Trophoblast cell (in vitro differentiated cells and primary cell): Measurements from ENCODE around the gene PPFIBP2.

Source experiments
- DNase-seq, 2 donors: peaks; one replicate each; pipeline ENCODE4 v3.0.0-alpha.2; 2016
- H2AFZ ChIP-seq: 2 replicates; pipeline ENCODE4 v1.6.1; 2013; ENCODE audit warnings: low read length, moderate library complexity, mild to moderate bottlenecking; ENCODE audit not compliant: insufficient read depth, poor library complexity
- H2AK5ac ChIP-seq: 2 replicates; pipeline ENCODE4 v1.6.1; 2013; ENCODE audit warnings: mild to moderate bottlenecking, low read length
- H2BK120ac ChIP-seq: 2 replicates; pipeline ENCODE4 v1.6.1; 2013; ENCODE audit warnings: low read length, mild to moderate bottlenecking, moderate library complexity; ENCODE audit not compliant: insufficient read depth, poor library complexity
- H2BK12ac ChIP-seq: 2 replicates; pipeline ENCODE4 v1.6.1; 2013; ENCODE audit warnings: mild to moderate bottlenecking, low read length, moderate library complexity
- H2BK5ac ChIP-seq: 2 replicates; pipeline ENCODE4 v1.6.1; 2013; ENCODE audit warnings: low read length, low read depth, moderate library complexity, mild to moderate bottlenecking; ENCODE audit not compliant: poor library complexity
- H3K14ac ChIP-seq: 2 replicates; pipeline ENCODE4 v1.6.1; 2013; ENCODE audit warnings: mild to moderate bottlenecking, low read length
- H3K18ac ChIP-seq: 2 replicates; pipeline ENCODE4 v1.6.1; 2013; ENCODE audit warnings: mild to moderate bottlenecking, low read length
- H3K23ac ChIP-seq: 2 replicates; pipeline ENCODE4 v1.6.1; 2013; ENCODE audit warnings: low read length
- H3K27ac ChIP-seq: 2 replicates; pipeline ENCODE4 v1.5.1; 2013; ENCODE audit warnings: low read depth, mild to moderate bottlenecking, inconsistent platforms, low read length, moderate library complexity
- H3K27me3 ChIP-seq: 2 replicates; pipeline ENCODE4 v1.6.1; 2013; ENCODE audit warnings: inconsistent platforms, mild to moderate bottlenecking, low read length, moderate library complexity; ENCODE audit not compliant: insufficient read depth
- H3K36me3 ChIP-seq, 2 experiments: 1 replicate in 1 of 2; 2 replicates in 1 of 2; pipeline ENCODE4 v1.6.1; 2013; ENCODE audit warnings: low read length in 2 of 2, mild to moderate bottlenecking in 2 of 2, moderate library complexity in 1 of 2; ENCODE audit not compliant: insufficient read depth in 2 of 2, control insufficient read depth in 1 of 2
- H3K4ac ChIP-seq: 2 replicates; pipeline ENCODE4 v1.6.1; 2013; ENCODE audit warnings: low read depth, mild to moderate bottlenecking, low read length, moderate library complexity
- H3K4me1 ChIP-seq, 2 experiments: 1 replicate in 1 of 2; 2 replicates in 1 of 2; pipeline ENCODE4 v1.6.1; 2013; ENCODE audit warnings: low read length in 2 of 2, mild to moderate bottlenecking in 2 of 2, moderate library complexity in 1 of 2; ENCODE audit not compliant: insufficient read depth in 2 of 2, control insufficient read depth in 1 of 2
- H3K4me2 ChIP-seq: 2 replicates; pipeline ENCODE4 v1.6.1; 2013; ENCODE audit warnings: inconsistent platforms, mild to moderate bottlenecking, low read length, moderate library complexity
- H3K4me3 ChIP-seq: 2 replicates; pipeline ENCODE4 v1.5.1; 2013; ENCODE audit warnings: mild to moderate bottlenecking, low read depth, low read length, inconsistent platforms
- H3K79me1 ChIP-seq: one replicate; pipeline ENCODE4 v1.6.1; 2013; ENCODE audit warnings: low read length
- H3K79me2 ChIP-seq: 2 replicates; pipeline ENCODE4 v1.6.1; 2013; ENCODE audit warnings: low read length, mild to moderate bottlenecking; ENCODE audit not compliant: control insufficient read depth, insufficient read depth, poor library complexity
- H3K9ac ChIP-seq: 2 replicates; pipeline ENCODE4 v1.6.1; 2013; ENCODE audit warnings: mild to moderate bottlenecking, low read length
- H3K9me3 ChIP-seq: 2 replicates; pipeline ENCODE4 v1.6.1; 2013; ENCODE audit warnings: low read depth, mild to moderate bottlenecking, control low read depth, inconsistent platforms, low read length; ENCODE audit not compliant: insufficient read depth
- H4K12ac ChIP-seq: 2 replicates; pipeline ENCODE4 v1.6.1; 2013; ENCODE audit warnings: low read depth, mild to moderate bottlenecking, low read length, moderate library complexity
- H4K8ac ChIP-seq: 2 replicates; pipeline ENCODE4 v1.6.1; 2013; ENCODE audit warnings: low read depth, mild to moderate bottlenecking, low read length, moderate library complexity
- H4K91ac ChIP-seq: one replicate; pipeline ENCODE4 v1.6.1; 2013; ENCODE audit warnings: low read depth, mild to moderate bottlenecking, low read length, moderate library complexity
- WGBS: extraction: QIAGEN DNeasy Blood & Tissue Kit; methylation state at CpG from one replicate; pipeline ENCODE4 v1.1.7; 2013; ENCODE audit warnings: missing lambda C conversion rate; ENCODE audit not compliant: insufficient read length, insufficient coverage; ENCODE audit errors: extremely low coverage; 5-methylcytosine and 5-hydroxymethylcytosine counted together

Gene PPFIBP2

DNA sequence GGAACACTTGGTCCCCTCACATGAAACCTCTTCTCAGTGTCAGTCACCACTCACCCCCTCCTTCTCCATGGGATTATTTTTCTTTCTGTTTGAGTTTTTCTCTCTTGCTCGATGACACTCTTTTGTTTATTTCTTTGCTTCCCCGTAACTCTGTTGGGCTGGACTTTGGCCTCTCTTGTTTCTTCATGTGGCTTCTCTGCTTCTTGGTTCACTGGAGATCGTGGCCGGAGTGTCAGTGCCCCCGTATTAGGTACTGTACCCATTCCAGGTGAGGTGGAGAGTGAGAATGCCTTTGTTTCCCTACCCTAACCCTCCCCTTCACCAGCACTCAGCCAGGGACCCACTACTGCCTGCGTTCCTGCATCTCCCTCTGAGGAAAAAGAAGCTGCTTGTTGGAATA, 127.0 kb downstream of the PPFIBP2 start:
- Histone ChIP-seq H3K9ac (no peak overlapping the region), H3K18ac (no peak overlapping the region), H4K91ac (no peak overlapping the region), H3K4me2 (no peak overlapping the region), H3K4ac (no peak overlapping the region), H4K12ac (no peak overlapping the region), H2BK120ac (no peak overlapping the region), H3K23ac (no peak overlapping the region), H3K14ac (no peak overlapping the region), H2BK12ac (no peak overlapping the region), H3K9me3 (no peaks in the 10 kb centered on the region), H3K79me2 (no peaks in the 10 kb centered on the region), H4K8ac (no peak overlapping the region), H2BK5ac (no peak overlapping the region), H3K27ac (no peak overlapping the region), H3K27me3 (no peaks in the 10 kb centered on the region), H2AFZ (no peak overlapping the region), H3K4me3 (no peak overlapping the region), H2AK5ac (no peak overlapping the region), H3K79me1 (peaks cover 3% of the 10 kb centered on the region), H3K4me1 (peaks cover 6 to 20% of the 10 kb centered on the region in 2 experiments), H3K36me3 (peaks cover 13 to 37% of the 10 kb centered on the region in 2 experiments)
- DNase-seq: no peak
- no CpG with 5 or more reads among the region's 6 CpGs for WGBS

DNA sequence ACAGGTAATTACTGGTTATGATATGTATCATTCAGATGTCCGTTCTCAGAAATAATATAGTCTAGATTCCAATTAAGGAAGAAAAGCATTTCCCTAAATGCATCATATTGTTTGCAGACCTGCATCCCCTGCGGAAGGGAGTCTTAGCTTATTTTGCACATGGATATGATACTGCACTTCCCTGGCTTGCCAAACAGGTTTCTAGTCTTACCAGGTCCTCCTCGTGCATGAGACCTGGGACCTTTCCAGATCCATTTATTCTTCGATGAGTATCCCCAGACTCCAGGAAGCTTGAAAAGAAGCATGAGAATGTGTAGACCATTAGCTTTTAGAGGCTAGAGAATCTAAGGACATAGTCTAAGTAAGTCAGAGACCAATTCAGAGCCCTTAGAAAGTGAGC, 128.9 kb downstream of the PPFIBP2 start:
- no peak overlapping the region for H3K23ac ChIP-seq
- H2BK12ac ChIP-seq: no peak overlapping the region
- H2AFZ ChIP-seq: no peak overlapping the region
- no peak overlapping the region for H3K4ac ChIP-seq
- peaks cover 11 to 25% of the 10 kb centered on the region in 2 experiments for H3K36me3 ChIP-seq
- H3K79me2 ChIP-seq: no peaks in the 10 kb centered on the region
- no CpG with 5 or more reads among the region's 4 CpGs for WGBS
- H2BK120ac ChIP-seq: no peak overlapping the region
- H3K27ac ChIP-seq: no peak overlapping the region
- H4K12ac ChIP-seq: no peak overlapping the region
- no peak overlapping the region for H4K8ac ChIP-seq
- H3K27me3 ChIP-seq: no peaks in the 10 kb centered on the region
- no peak overlapping the region for H2BK5ac ChIP-seq
- no peak for DNase-seq
- H3K9ac ChIP-seq: no peak overlapping the region
- H2AK5ac ChIP-seq: no peak overlapping the region
- H3K14ac ChIP-seq: no peak overlapping the region
- no peak overlapping the region for H4K91ac ChIP-seq
- H3K79me1 ChIP-seq: peaks cover 3% of the 10 kb centered on the region
- H3K9me3 ChIP-seq: no peaks in the 10 kb centered on the region
- no peak overlapping the region for H3K4me2 ChIP-seq
- no peak overlapping the region for H3K18ac ChIP-seq
- peaks cover 6 to 11% of the 10 kb centered on the region in 2 experiments for H3K4me1 ChIP-seq
- H3K4me3 ChIP-seq: no peak overlapping the region

DNA sequence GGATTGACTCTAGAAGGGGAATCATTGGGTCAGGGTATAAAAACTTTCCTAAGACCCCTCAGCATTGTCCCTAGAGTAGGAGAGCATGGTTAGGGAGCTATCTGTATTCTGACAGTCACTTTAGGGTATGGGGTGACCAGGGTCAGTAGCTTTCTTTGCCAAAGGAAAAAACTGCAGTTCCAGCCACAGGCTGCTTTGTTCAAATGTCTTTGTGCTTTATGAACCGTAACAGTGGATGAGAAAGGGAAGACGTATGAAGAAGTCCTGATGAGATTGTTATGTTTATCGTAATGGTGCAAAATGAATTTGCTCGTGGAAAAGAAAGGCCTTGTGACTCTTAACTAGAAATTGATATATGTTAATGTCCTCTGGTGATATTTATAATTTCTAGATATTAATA, 129.5 kb downstream of the PPFIBP2 start:
- no peak overlapping the region for H3K4me3 ChIP-seq
- no CpG with 5 or more reads among the region's 4 CpGs for WGBS
- no peaks in the 10 kb centered on the region for H3K9me3 ChIP-seq

DNA sequence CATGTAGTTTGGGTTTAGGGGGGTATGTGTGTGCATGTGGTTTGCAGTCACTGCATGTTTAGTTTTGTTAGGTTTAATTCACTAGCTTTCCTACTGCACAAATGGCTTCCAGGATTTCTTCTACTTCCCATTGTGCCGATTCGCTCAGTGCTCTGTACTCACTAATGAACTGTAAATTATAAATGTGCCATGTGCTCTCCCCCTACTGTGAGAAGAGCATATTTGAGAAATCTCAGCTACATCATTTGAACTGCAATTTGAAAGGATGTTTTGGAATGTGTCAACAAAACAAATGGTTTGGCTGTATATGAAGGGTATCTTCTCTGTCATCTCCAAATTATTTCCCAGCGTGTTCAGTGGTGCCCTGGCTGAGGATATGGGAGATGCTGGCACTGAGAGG, 131.4 kb downstream of the PPFIBP2 start:
- Histone ChIP-seq H3K79me2 (no peaks in the 10 kb centered on the region), H3K9me3 (no peaks in the 10 kb centered on the region), H4K12ac (no peak overlapping the region), H3K27ac (no peak overlapping the region), H3K27me3 (no peaks in the 10 kb centered on the region), H2AK5ac (no peak overlapping the region), H2AFZ (no peak overlapping the region), H3K4ac (no peak overlapping the region), H3K18ac (no peak overlapping the region), H3K14ac (no peak overlapping the region), H4K91ac (peak overlapping the region; percentile 61), H3K23ac (no peak overlapping the region), H4K8ac (no peak overlapping the region), H3K4me3 (no peak overlapping the region), H2BK12ac (peak overlapping the region; percentile 90), H3K4me1 (peaks cover 6 to 10% of the 10 kb centered on the region in 2 experiments), H3K79me1 (peaks cover 3% of the 10 kb centered on the region), H3K9ac (no peak overlapping the region), H2BK120ac (no peak overlapping the region), H2BK5ac (peak overlapping the region; percentile 9), H3K4me2 (no peak overlapping the region), H3K36me3 (peaks cover 11 to 30% of the 10 kb centered on the region in 2 experiments)
- DNase-seq: peak in 1 of 2 donors; percentile 40
- WGBS: no CpG with 5 or more reads among the region's 3 CpGs

More for the DNA sequence above, 129.5 kb downstream of the PPFIBP2 start:
- Histone ChIP-seq H3K36me3 (peaks cover 12 to 26% of the 10 kb centered on the region in 2 experiments), H2BK12ac (peak overlapping the region; percentile 68), H3K4me1 (peaks cover 6 to 10% of the 10 kb centered on the region in 2 experiments), H3K4me2 (no peak overlapping the region), H3K4ac (no peak overlapping the region), H2AFZ (no peak overlapping the region), H3K79me1 (peaks cover 3% of the 10 kb centered on the region), H4K8ac (no peak overlapping the region), H3K9ac (no peak overlapping the region), H3K23ac (no peak overlapping the region), H3K27ac (peak overlapping the region; percentile 82), H3K79me2 (no peaks in the 10 kb centered on the region), H2BK5ac (peak overlapping the region; percentile 59), H3K27me3 (no peaks in the 10 kb centered on the region), H2AK5ac (no peak overlapping the region), H4K91ac (no peak overlapping the region), H4K12ac (no peak overlapping the region), H3K18ac (no peak overlapping the region), H2BK120ac (peak overlapping the region; percentile 63), H3K14ac (no peak overlapping the region)
- DNase-seq: no peak
